T-helper 9 cell (primary cell): Measurements from ENCODE around the gene BMPR1B.
"Not testable (repeated sequence)": the region's sequence is repeated elsewhere in the genome, so short reads cannot be mapped to it uniquely, and the experiment has no call there.

Source experiments
- DNase-seq: peaks from one replicate; pipeline ENCODE4 v3.0.0-alpha.2; 2020

BMPR1B gene

GRCh38 chr4:95093936-95094929 lies 336.5 kb downstream of the BMPR1B start:
- DNase-seq, result no peak

GRCh38 chr4:95095348-95095974 lies 337.7 kb downstream of the BMPR1B start:
- DNase-seq, result no peak

- no peak for DNase-seq
Measured at GRCh38 chr4:95102162-95102790, 344.5 kb downstream of the BMPR1B start.

- no peak for DNase-seq
Measured at GRCh38 chr4:95105112-95105511, 347.4 kb downstream of the BMPR1B start.

- DNase-seq, result no peak
Measured at GRCh38 chr4:95105983-95106382, 348.2 kb downstream of the BMPR1B start.

GRCh38 chr4:95106408-95106928 lies 348.7 kb downstream of the BMPR1B start:
- no peak for DNase-seq

GRCh38 chr4:95107004-95107403 lies 349.2 kb downstream of the BMPR1B start:
- DNase-seq, result no peak

- DNase-seq, result no peak
Measured at GRCh38 chr4:95107635-95108034, 349.9 kb downstream of the BMPR1B start.

GRCh38 chr4:95108883-95109421 lies 351.2 kb downstream of the BMPR1B start:
- no peak for DNase-seq

- DNase-seq, result no peak
Measured at GRCh38 chr4:95114521-95114920, 356.8 kb downstream of the BMPR1B start.

GRCh38 chr4:95118497-95118896 lies 360.7 kb downstream of the BMPR1B start:
- DNase-seq, result no peak

- DNase-seq, result no peak
Measured at GRCh38 chr4:95120456-95120855, 362.7 kb downstream of the BMPR1B start.

- no peak for DNase-seq
Measured at GRCh38 chr4:95122001-95122400, 364.2 kb downstream of the BMPR1B start.

- DNase-seq, result no peak
Measured at GRCh38 chr4:95124906-95125504, 367.2 kb downstream of the BMPR1B start.

- DNase-seq, result no peak
Measured at GRCh38 chr4:95129031-95129430, 371.3 kb downstream of the BMPR1B start.

GRCh38 chr4:95129821-95130311 lies 372.1 kb downstream of the BMPR1B start:
- no peak for DNase-seq

- not testable (repeated sequence) for DNase-seq
Measured at GRCh38 chr4:95134016-95134415, 376.3 kb downstream of the BMPR1B start.

GRCh38 chr4:95139424-95139823 lies 381.7 kb downstream of the BMPR1B start:
- DNase-seq, result not testable (repeated sequence)

GRCh38 chr4:95141361-95141760 lies 383.6 kb downstream of the BMPR1B start:
- DNase-seq, result no peak

- no peak for DNase-seq
Measured at GRCh38 chr4:95142932-95143331, 385.2 kb downstream of the BMPR1B start.

- DNase-seq, result no peak
Measured at GRCh38 chr4:95151255-95151654, 393.5 kb downstream of the BMPR1B start.

- DNase-seq, result no peak
Measured at GRCh38 chr4:95153182-95153581, 395.4 kb downstream of the BMPR1B start.
